Stimulated activated CD4-positive, alpha-beta T cell treated with anti-CD3 and anti-CD28 coated beads, Interleukin-15, amount 100 ng/mL, for 24 hours (primary cell): ENCODE measurements around the gene TOR4A.

ENCODE experiments used
- DNase-seq: peaks from one replicate; pipeline ENCODE4 v3.0.0-alpha.2; 2020

Gene TOR4A

DNA sequence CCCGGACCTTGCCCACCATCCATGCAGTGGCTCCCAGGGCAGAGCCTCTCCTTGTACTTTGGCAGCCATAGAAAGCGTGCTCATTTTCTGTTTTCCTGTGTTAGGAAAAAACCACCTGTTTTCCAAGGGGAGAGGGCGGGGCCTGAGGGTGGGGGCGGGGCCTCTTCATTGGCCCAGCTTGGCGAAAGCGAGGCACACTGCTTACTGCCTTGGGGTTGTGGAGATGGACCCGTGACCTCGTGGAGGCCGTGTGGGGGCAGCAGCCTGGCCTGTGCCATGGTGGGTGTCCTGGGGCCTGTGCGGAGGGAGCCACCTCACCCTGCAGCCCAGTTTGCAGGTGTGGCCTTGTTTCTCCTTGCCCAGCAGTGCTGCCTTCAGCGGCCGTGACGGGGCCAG lies 4.4 kb upstream of the TOR4A start:
- no peak for DNase-seq

DNA sequence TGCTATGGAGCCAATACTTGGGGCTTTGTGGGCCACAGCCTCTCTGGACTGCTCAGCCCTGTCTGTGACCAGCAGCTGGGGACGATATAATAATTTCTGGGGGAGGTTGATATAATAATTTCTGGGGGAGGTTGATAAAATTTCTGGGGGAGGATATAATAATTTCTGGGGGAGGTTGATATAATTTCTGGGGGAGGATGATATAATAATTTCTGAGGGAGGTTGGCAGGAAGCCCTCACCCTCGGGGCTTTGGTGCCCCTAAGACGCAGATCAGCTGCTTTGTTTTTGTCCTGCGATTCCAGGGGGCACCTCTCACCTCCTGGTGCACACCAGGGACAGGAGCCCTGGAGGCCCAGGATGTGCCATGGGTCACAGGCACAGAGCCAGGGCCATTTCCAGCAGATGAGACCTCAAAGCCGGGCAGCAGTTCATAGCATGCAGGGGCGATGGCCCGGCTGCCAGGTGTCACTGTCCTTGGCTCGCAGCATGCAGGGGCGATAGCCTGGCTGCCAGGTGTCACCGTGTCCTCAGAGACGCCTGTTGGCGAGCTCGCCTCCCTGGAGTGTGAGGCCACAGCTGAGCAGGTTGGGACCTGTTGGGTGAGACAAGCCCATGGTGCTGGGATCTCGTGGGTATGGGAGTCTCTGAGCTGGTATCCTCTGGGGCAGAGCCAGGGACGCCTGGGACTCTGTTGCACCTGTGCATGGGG lies 3.8 kb upstream of the TOR4A start:
- DNase-seq, result no peak

DNA sequence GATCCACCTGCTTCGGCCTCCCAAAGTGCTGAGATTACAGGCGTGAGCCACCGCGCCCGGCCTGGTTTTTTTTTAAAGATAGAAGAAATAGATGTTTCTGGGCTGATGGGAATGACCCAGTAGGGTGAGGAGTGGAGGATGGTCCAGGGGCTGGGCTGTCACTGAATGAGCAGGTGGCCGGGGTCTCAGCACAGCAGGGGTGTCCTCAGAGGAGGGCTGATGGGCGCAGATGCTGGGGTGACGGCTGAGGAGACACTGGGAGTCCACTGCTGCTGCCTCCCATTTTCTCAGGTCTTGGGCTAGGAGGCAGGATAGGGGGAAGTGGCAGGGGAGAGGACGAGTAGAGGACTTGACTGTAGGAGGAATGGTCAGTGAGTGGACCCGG lies 2.3 kb upstream of the TOR4A start:
- no peak for DNase-seq

DNA sequence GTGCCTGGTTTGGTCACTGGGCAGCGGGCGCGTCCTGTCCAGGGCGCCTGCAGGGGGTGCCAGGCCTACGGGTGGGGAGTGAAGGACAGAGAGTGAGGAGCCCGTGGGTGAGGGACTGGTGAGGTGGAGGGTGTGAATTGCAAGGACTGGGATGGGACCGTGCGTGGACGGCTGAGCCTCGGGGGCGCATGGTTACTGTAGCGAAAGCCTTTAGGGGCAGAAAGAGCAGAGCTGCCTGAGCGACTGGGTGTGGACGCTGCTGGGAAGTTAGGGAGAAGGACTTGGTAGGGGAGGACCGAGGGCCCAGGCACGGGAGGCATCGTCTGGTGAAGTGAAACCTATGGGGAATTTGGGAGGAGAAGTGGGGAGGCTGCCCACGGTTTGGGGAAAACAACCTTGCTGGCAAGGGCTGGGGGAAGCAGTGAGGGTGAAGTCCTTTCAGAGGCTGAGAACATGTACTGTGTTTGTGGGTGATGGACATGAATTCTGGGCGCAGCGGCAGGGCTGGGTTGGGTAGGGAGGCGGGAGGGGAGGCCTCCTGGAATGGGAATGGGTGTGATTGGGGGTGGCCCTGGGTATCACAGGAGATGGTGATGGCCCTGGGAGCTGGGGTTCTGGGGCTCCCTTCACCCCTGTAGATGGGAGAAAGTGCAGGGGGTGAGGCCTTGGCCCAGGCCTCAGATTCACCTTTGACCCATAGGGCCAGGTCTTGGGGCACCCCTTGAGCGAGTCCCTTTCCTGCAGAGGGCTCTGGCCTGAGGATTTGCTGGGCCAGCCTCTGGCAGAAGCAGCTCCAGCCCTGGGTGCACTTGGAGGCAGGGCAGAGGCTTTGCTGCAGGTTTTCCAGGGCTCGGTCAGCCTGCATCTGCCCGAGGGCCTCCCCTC lies 1.7 kb upstream of the TOR4A start:
- DNase-seq, result no peak

DNA sequence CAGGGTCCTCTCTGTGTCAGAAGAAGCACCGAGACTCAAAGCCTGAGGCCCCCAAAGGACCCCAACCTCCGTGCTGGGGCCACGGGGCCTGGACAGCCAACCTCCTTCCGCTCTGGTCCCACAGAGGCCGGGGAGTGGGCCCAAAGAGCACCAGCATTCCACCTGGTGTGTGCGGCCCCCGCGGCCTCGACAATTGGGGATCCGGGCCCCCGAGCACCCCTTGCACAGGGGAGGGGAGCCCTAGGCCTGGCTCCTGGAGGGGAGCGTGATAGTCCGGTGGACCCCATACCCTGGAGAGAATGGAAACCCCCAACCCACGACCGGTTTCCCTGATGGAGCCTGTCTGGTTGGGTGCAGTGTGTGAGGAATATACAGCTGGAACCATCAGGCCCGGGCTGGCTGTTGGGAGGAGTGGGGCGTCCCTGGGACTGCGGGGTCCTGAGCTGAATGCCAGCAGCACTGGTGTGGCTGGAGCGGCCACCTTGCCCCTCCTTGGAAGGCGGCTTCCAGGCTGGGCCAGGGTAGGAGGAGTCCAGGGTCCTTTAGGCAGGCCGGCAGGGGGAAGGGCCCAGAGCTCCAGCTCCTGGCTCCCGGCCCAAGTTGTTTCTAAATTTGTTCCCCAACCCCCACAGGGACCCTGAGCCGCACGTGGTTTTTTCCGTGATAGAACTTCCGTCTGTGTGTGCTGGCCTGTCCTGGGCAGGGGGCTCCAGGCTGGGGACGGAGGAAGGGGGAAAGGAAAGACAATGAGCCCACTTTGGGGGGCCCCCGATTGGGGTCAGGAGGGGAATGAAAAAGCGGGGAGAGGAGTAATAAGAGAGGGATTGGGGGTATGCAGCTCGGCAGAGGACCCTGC lies 825 bp upstream of the TOR4A start:
- no peak for DNase-seq

DNA sequence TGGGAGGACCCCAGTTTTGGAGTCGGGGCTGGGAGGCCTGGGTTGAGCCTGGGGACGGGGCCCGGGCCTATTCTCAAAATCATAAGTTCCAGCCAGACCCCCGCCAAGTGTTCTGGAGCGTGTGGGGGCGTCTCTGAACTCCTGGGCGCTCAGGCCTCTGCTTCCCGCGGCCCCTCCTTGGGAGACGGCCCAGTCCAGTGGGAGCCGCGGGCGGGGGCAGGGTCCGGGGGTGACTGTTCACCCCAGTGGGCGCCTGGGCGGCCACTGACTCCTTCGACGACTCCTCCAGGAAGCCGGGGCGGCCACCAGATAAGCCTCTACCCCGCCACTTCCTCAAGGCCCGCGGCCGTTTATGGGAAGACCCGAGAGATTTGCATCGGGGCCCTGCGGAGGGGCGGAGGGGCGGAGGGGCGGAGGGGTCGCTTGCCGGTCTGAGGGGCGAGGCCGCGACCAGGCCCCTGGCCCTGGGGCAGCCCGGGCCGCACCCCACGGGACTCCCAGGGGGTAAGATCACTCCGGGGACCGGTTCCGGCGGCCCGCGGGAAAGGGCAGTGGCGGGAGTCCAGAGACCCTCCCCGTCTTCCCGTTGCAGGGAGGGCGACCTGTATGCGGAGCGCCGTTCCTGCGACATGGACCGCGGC lies 655 bp downstream of the TOR4A start:
- DNase-seq, result no peak

DNA sequence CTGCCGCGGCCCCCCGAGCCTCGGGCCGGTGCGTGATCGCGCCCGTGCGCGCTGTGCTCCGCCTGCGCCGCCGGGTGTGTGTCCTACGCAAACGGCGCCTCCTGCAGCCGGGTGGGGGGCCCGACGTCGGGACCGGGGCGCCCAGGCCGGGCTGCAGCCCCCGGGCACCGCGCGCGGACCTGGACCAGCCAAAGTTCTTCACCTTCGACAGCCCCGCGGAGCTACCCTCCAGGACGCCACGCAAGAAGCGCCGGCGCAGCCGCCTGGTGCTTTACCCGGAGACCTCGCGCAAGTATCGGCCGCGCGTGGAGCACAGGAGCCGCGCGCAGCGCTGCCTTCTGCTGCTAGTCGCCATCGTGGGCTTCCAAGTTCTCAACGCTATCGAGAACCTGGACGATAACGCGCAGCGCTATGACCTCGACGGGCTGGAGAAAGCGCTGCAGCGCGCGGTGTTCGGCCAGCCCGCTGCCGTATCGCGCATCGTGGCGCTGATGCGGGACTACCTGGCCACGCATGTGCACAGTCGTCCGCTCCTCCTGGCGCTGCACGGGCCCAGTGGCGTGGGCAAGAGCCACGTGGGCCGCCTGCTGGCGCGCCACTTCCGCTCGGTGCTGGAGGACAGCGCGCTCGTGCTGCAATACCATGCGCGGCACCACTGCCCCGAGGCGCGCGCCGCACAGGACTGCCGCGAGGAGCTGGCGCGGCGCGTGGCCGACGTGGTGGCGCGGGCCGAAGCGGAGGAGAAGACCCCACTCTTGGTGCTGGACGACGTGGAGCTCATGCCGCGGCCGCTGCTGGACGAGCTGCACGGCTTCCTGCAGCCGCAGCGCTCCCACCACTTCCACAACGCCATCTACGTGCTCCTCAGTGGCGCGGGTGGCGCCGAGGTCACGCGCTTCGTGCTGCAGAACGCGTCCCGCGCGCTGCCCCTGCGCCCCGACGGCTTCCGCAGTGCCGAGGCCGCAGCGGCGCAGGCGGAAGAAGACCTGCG lies 1.5 kb downstream of the TOR4A start:
- no peak for DNase-seq

DNA sequence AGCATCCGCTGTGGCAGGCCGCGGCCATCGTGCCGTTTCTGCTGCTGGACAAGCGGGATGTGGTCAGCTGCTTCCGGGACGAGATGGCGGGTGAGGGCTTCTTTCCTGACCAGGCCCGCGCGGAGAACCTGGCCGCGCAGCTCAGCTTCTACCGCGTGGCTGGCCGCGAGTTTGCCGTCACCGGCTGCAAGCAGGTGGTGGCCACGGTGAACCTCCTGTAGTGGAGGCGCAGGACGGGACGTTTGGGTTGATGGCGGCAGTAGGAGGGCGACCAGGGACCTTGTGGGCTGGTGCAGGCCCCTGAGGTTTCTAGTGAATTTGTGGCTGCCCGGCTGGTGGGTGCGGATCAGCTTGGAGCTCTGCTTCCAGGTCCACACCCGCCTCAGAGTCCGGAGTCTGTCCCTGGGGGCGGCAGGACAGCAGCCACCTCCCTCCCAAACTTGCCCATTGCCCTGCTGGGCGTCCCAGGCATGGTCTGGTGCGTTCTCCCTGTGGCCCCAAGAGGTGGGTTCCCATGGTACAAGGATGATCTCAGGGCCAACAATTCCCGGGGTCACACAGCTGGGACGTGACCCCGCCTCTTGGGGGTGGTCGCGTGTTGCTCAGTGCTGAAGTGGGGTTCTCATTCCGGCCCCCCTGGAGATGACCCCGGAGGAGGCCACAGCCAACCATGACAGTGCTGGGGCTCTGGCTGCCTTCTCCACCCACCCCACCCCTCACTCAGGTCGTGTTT lies 2.4 kb downstream of the TOR4A start:
- DNase-seq, result no peak

DNA sequence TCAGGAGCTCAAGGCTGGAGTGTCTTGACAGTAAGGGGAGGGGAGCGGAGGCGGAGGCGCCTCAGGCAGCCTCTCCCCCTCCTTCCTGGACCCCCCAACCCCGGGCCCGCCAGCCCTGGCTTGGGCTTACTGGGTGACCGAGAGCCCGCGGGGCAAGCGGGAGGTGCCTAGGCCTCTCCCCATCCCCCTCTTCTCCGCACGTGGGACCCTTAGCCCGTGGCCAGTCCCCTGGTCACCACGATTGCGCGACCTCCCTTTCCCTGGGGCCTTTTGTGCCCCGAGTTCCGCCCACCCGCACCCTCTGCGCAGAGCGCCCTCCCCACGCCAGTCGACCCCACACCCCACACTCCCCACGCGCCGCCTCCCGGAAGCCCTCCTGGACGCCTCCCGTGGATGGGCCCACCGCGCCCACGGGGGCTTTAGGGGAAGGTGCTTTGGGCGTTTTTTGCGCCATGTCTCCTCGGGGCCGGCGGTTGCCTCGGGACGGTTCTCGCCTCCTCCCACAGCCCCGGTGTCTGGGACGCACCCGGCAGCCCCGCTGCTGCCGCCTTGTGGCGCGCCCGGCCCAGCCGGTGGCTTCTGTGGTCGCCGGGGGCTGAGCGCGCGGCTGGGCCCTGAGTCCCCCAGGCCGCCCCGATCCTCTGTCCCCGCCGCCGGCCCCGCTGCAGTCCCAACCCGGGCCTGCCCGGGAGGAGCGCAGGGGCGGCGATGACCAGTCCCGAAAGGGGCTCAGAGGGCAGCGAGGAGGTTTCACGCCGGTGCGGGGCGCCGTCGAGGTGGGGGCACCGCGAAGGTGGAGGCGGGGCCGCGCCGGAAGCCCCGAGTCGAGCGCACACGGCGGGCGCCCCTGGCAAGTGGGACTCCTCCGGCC lies 3.2 kb downstream of the TOR4A start:
- DNase-seq, result no peak

DNA sequence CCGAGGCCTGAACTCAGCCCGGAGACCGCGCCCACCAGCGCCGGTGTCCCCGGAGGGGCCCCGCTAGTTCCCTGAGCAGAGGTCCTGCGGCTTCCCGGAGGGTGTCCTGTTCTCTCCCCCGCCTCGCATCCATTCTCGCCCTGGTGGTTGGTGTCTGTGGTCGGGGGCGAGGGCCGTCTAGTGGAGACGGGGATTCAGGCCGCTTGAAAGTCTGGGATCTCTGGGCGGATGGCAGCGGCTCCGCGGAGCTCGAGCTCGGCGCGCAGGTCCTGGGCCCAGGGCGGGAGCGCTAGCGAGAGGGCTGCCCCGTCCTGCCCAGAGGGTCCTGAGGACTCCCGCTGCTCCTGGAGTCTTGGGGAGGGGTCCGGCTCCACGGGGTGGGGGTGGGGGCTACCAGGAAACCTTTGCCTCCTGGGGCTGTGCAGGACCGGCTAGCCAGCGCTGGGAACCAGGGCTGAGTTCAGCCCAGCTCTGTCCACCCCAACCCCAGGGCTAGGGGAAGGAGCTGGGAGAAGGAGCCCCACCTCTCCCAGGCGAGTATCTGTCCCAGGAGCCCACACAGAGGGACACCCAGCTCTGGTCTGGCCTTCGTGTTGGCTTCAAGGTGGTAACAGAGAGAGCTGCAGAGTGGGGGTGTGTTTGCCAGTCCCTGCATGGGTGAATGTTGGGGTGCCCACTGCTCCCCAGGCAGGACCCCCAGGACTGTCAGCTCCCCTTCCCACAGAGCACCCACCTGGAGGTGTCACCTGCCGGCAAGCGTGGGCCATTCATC lies 4.0 kb downstream of the TOR4A start:
- no peak for DNase-seq

DNA sequence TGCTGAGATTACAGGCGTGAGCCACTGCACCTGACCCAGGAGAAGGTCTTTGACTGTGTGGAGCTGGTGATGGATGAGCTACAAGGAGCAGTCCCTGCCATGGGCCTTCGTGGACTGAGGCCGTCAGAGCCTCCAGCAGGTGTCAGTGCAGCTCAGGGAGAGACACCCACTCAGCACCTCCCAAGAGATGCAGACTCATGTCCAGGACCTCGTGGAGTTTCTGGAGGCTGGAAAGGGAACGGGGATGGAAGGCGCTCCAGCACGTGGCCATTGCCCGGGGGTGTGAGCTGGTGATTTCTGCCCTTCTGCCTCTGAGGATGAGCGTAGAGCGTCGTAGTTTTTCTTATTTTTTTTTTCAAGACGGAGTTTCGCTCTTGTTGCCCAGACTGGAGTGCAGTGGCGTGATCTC lies 9.5 kb downstream of the TOR4A start:
- DNase-seq, result no peak

DNA sequence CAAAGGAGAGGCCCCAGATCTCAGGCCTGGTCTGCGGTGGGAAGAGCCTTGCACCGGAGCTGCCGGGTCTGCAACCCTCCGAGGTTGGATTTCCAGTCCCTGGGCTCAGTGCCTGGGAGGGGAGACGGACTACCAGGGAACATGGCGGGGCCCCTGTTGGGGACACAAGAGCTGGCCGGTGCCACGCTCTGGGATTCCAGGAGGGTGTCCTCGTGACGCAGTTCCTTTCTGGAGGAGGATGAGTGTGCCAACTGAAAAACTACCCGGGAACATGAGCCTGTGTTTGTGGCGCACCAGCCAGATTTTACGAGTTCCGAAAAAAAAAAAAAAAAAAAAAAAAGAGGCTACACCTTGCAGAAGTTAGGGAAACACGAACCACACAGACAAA lies 15.6 kb downstream of the TOR4A start:
- DNase-seq, result no peak

DNA sequence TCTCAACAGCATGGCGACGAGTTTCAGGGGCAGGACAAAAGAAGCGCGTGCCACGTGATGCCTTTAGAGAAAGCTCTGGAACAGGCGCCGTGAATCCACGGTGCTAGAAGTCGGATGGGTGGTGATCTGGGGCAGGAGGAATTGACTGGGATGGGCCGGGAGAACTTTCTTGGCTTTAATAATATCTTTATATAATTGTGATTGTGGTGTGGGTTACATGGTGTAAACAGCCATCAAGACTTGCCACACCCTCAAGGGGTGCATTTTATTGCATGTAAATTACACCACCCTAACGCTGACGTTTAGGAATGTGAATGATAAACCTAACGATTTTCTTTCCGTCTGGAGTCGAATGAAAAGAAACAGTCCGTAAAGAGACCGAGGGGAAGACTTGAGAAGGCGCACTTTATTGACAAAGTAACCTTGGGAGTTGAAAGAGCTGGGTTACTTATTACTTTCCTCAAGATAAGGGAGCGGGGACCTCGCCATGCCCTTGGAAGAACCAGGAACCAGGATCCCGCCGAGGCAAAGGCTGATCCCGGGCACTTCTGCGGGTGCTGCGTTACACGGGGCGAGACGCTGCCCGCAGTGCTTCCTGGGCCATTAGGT lies 16.1 kb downstream of the TOR4A start:
- DNase-seq, result no peak

DNA sequence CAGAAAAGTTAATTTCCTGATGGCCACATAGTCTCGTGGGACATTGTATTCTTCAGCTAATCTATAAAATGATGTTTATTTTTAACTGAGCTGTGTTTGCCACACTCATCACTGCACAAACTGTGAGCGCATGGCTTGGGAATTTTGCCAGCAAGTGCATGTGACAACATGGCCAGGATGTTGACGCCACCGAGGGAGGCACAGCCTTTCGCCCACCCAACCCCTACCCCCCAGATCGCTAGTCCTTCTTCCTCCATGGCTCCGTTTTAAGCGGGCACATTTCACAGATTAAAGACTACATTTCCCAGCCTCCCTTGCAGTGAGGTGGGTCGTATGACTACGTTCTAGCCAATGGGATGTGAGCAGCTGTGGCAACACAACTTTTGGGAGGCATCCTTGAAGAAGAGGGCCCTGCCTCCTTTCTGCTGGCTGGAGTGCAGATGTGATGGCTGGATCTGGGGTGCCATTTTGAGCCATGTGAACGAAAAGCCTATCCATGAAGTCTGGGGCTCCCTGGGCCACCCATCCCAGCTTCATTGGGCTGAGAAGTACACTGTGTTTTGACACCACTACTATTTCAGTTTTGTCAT lies 16.7 kb downstream of the TOR4A start:
- DNase-seq, result peak; percentile 59

DNA sequence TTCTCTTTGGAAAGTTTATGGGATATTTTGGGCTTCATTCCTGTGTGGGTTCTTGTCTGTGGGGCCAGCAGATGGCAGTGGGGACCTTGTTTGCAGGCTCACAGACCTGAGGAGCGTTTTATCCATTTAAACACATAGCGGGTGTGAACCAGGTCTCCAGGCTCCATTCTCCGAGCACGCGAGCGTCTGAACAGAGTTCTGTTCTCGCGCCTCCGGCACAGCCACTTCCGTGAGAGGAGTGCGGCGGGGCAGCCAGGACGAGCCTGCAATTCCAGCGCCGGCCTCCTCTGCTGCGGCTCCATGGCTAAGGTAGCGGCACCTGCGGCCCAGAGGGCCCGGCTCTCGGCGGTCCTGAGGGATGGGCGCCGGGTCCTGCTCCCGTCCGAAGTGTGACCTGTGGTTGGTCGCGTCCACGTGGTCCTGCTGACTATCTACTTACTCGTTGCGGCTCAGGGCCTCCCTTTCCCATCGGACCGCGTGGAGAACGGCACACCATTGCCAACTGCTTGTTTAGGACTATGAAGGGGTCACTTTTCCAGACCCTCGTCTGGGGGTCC lies 17.2 kb downstream of the TOR4A start:
- DNase-seq, result peak; percentile 41

DNA sequence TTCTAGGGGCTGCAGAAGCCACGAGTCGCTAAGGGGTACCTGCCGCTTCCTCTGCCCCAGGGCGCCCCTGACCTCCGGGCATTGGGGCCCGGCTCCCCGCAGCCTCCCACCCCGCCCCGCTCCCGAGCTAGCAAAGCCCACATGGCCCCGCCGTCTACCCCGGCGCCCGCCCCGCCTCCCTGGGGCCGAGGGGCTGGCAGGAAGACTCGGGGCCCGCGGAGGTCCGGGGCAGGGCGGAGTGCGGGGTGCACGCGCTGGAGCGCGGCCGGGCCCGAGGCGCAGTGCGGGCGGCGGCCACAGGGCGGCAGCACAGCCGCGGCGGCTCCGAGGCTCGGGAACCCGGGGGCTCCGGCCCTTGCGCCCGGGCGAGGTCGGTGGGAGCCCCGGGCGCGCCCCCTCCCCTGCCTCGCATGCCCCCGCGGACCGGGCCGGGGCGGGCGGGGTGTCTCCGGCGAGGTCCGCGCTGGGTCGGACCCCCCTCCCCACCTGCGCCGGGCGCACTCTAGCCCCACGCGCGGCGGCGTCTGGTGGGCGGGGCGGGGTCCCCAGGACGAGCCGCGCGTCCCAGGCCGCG lies 17.8 kb downstream of the TOR4A start:
- DNase-seq, result peak; percentile 70

DNA sequence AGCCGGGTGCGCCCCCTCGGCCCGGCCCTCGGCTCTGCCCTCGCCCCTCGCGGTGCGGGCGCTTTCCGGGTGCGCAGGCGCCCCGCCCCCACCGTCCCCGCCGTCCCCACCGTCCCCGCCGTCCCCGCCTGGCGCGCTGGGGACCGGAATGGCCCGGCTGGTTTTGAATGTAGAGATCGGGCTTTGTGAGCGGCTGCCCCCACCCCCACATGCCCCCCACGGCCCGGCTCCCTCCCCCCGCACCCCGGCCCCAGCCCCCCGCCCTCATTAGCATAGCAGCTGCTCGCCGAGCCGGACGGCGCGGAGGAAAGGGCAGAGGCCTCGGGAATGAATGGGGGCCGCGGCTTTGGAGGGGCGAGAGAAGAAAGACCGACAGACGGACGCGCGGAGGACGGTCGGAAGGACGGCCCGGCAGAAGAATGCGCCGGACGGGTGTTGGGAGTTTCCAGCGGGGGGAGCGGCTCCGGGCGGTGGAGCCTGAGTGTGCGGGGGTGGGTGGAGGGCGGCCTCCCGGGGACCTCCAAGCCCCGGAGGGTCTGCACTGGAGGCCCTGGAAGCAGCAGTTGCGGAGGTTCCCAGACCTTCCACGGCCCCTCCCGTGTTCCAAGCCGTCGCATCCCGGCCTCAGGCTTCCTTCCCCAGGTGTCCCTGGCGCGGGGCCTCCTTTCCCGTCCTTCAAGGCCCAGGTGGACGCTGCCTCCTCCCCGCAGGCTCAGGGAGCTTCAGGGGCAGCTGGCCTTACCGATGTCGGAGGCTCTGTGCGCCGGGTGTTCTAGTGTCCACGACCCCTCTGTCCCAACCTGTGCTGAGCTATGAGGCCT lies 18.5 kb downstream of the TOR4A start:
- DNase-seq, result no peak
